LNCaP clone FGC (cell line): ENCODE measurements around the gene WWTR1.

ENCODE experiments used
- DNase-seq: peaks from one replicate; pipeline ENCODE4 v3.0.0-alpha.2; 2011; ENCODE audit warnings: low read depth
- H3K4me3 ChIP-seq: 2 replicates; pipeline ENCODE4 v1.5.1; 2011; ENCODE audit warnings: mild to moderate bottlenecking, low read depth, low read length, control low read depth
- CTCF ChIP-seq: IDR thresholded peaks from 2 replicates; pipeline ENCODE4 v1.5.1; 2012; ENCODE audit warnings: mild to moderate bottlenecking; ENCODE audit not compliant: control insufficient read depth, insufficient read depth; ENCODE audit errors: extremely low read depth

WWTR1 gene

DNA sequence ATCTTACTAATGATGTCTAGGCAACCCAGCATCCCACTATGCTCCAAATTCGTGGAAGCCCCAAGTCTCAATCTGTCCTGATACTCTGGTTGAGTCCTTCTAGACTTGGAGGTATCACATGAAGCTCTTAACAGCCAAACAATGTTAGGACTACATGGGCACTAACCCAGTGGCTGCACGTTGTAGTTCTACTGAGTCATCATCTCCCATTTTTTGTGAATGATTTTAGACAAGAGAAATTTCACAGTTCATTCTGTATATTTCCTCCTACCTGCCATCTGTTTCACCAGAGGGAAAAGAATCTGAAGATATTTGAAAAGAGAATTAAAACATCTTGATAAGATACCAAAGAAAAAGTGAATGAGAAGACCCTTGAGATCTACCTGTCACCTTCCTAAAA is 9.8 kb upstream of the WWTR1 start:
- TF ChIP-seq CTCF = no peak
- no peak for DNase-seq
- H3K4me3 ChIP-seq = no peak overlapping the region

- no peak overlapping the region for H3K4me3 ChIP-seq
- DNase-seq = no peak
- TF ChIP-seq CTCF = no peak
Measured at GRCh38 chr3:149663966-149664365, 6.1 kb upstream of the WWTR1 start.

GRCh38 chr3:149662240-149662887 is 4.5 kb upstream of the WWTR1 start:
- no peak for TF ChIP-seq CTCF
- DNase-seq = no peak
- no peak overlapping the region for H3K4me3 ChIP-seq

DNA sequence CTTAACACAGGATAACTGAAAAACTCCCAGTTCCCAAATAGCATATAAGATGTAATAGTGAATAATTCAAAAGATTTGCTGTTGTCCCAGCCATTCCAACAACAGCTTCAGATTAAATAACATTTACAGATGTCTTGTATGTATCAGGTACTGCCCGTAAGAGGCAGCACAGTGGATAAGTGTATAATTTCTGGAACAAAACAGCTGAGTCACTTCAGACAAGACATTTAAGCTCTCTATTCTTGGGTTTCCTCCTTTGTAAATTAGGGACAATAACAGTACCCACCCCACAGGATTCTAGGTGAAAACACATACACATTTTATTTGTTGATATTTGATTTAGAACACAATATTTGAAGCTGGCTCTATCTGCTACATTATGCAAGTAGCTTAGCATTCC is 2.6 kb upstream of the WWTR1 start:
- no peak for DNase-seq
- H3K4me3 ChIP-seq = no peak overlapping the region
- no peak for TF ChIP-seq CTCF

GRCh38 chr3:149658744-149659497 is 1.1 kb upstream of the WWTR1 start:
- peak; percentile 63 for DNase-seq

DNA sequence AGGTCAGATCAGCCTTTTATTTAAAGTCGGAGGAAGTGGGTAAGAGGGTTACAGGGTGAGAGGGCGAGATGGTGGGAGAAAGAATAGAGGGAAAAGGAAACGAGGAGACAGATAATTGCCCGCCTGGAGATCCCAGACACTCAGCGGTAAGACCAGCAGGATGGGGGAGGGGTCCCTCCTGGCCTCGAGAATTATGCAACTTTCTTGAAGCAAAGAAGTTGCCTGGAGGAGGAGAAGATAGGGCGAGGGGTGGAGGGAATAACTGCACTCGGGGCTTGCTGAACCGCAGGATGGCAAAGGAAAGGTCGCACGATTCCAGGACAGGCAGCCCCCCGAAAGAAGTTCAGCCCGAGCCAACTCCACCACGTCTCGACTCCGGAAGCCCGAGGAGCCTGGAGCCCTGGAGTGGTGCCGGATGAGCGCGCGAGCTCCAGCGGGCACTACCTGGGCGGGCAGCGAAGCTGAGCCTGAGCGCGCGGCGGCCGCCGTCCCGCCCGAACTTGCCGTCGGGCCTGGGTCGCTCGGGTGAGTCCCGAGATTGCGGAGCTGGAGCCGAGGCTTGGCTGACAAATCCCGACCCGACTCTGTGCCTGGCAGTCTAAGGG is 402 bp downstream of the WWTR1 start:
- DNase-seq = no peak
- TF ChIP-seq CTCF = no peak
- no peak overlapping the region for H3K4me3 ChIP-seq

More at GRCh38 chr3:149658744-149659497, 1.1 kb upstream of the WWTR1 start:
- TF ChIP-seq CTCF = no peak
- H3K4me3 ChIP-seq = no peak overlapping the region
